NCI-H2171 treated with DMSO at 0.1 percent for 48 hours (cell line): Measurements from ENCODE around the gene IRGQ.
A peak's percentile ranks its signal among the peaks of the same experiment; 100 is the strongest.
"Not testable (repeated sequence)": the region's sequence is repeated elsewhere in the genome, so short reads cannot be mapped to it uniquely, and the experiment has no call there.

ENCODE experiments used
- DNase-seq: peaks from one replicate; lab custom pipeline; 2025; lab: John Stamatoyannopoulos, UW

IRGQ gene

GRCh38 chr19:43595999-43596841, at the start of gene IRGQ, which contains the start of gene ZNF576:
IRGQ (minus strand) TSS chr19:43596134; CDS start chr19:43595338, 796 bp downstream.
ZNF576 (plus strand) TSS chr19:43596595; CDS start chr19:43597109, 514 bp downstream.
- peak; percentile 99 for DNase-seq

- no peak for DNase-seq
These were observed 48.2 kb upstream of the IRGQ start for GRCh38 chr19:43644181-43644580.

DNA sequence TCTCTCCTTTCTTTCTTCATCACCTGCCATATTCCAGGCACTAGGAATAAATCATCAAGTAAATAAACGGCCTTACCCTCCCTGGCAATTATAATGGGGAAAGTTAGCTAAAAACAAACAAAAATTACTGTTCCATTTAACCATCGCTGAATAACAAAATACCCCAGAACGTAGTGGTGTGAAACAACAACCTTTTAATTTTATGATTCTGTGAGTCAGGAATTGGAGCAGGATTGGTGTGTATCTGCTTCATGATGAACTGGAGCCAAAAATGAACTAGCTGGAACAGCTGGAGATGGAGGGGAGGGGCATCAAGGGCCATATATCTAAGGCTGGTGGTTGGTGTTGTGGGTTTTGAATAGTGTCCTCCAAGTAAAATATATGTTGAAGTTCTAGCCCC, 47.4 kb upstream of the IRGQ start:
- DNase-seq, result no peak

GRCh38 chr19:43642531-43642930, 46.6 kb upstream of the IRGQ start:
- DNase-seq, result no peak

DNA sequence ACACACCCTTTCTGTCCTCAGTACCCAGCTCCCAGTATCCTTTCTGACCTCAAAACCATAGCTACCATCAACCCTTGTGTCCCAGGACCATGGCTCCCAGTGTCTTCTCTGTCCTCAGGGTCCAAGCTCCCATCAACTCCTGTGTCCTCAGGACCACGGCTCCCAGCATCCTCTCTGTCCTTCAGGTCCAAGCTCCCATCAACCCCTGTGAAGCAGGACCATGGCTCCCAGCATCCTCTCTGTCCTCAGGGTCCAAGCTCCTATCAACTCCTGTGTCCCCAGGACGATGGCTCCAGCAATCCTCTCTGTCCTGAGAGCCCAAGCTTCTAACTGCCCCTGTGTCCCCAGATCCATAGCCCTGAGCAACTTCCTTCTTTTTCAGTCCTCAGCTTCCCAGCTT, 45.4 kb upstream of the IRGQ start:
- DNase-seq, result no peak

- no peak for DNase-seq
These were observed 44.5 kb upstream of the IRGQ start for GRCh38 chr19:43640424-43640757.

- DNase-seq, result peak; percentile 41
These were observed 43.8 kb upstream of the IRGQ start, which contains the start of gene CADM4 for GRCh38 chr19:43639519-43640423. CADM4 (minus strand) TSS chr19:43639850; CDS start chr19:43639790, 60 bp downstream.

DNA sequence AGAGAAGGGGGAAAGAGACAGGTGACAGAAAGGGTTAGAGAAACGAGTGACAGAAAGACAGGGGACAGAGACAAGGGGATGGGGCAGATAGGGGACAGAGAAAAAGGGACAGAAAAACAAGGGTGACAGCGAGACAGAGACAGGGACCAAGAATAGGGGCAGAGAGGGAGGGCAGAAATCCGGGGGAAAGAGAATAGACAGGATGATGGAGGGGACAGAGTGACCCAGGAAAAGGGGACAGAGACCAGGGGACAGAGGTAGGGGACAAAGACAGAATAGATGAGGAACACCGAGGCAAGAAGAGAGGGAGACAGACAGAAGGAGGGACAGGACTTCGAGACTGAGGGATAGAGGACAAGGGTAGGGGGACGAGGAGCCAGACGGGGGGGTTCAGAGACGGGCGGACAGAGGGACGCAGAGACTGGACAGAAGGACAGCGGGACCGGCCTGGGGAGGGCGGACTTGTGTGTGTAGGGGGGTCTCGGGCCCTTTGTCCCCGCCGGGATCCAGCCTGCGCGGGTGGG, 43.1 kb upstream of the IRGQ start:
- DNase-seq, result peak; percentile 14

GRCh38 chr19:43638214-43638994, 42.5 kb upstream of the IRGQ start:
- DNase-seq, result no peak

- DNase-seq, result no peak
These were observed 40.3 kb upstream of the IRGQ start for GRCh38 chr19:43636121-43636683.

DNA sequence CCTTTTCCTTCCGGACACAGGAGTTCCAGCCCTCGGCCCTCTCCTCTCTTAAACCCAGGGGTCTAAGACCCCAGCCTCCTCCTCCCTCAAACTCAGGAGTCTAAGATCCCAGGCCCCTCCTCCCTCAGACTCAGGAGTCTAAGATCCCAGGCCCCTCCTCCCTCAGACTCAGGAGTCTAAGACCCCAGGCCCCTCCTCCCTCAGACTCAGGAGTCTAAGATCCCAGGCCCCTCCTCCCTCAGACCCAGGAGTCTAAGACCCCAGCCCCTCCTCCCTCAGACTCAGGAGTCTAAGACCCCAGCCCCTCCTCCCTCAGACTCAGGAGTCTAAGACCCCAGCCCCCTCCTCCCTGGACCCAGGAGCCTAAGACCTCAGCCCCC, 39.6 kb upstream of the IRGQ start:
- not testable (repeated sequence) for DNase-seq

DNA sequence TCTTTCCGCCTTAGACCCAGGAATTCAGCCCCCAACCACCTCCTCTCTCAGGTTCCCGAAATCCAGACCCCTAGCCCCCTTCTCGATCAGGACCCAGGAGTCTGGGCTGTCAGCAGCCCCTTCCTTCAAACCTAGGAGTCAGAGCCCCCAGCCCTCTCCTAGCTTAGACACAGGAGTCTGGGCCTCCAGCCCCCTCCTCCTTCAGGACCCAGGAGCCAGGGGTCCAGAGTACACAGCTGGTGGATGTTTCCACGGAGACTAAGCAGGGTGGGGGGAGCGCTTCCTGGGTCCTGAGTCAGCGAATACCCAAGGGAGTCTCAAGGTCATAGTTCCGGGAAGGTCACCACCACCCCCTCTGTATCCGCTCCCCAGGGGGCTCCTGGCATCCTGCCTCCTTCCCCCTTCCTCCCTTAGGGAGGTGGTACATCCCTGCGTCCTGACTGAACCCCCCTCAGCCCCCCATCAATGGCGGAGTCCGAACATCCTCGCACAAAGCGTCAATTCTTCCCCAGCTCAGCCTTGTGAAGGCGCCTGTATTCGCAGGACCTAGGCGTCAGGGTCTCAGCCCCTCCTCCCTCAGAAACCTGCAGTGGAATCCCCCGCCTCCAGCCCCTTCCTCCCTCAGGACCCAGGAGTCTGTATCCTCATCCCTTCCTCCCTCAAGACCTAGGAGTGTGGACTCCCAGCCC, 39.1 kb upstream of the IRGQ start:
- DNase-seq, result no peak

- DNase-seq, result no peak
These were observed 38.6 kb upstream of the IRGQ start for GRCh38 chr19:43634506-43634871.

DNA sequence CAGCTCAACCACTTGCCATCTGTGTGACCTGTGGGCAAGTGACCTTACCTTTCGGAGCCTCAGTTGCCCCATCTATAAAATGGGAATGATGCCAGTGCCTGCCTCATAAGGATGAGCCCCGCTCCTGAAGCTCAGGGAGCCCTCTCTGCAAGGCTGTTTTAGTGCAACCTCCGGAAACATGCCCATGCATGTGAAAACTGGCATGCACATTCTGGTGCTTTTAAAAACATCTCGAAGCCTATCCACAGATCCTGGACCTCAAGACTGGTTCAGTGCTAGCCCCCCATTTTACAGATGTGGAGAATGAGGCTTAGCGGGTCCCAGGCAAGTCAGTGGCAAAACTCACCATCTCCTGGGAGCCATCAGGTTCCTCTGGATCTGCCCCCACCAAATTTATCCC, 38.1 kb upstream of the IRGQ start:
- no peak for DNase-seq

DNA sequence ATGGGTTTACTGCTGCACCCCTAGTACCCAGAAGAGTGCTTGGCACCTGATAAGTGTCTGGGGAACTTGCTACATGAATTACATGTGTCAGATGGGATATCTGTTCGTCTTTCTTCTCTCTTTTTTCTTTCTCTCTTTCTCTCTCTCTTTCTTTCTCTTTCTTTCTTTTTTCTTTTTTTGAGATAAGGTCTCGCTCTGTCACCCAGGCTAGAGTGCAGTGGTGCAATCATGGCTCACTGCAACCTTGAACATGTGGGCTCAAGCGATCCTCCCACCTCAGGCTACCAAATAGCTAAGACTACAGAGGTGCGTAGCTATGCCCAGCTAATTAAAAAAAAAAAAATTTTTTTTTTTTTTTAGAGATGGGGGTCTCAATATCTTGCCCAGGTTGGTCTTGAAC, 37.6 kb upstream of the IRGQ start:
- no peak for DNase-seq

DNA sequence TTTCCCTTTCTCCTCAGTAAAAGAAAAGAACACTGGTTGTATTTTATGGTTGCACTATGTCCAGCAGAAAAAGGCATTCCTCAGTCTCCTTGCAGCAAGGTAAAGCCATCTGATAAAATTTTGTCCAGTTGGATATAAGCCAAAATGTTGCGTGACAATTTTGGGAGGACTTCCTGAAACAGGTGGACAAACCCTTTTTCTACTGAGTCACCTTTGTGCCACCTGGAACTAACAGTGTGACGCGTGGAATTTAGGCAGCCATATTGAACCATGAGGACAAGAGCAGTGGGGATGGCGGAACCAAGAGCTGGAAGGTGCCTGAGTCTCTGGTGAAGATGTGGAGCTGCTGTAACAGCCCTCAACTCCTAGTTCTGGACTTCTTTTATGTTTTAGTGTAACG, 35.6 kb upstream of the IRGQ start:
- DNase-seq, result no peak

DNA sequence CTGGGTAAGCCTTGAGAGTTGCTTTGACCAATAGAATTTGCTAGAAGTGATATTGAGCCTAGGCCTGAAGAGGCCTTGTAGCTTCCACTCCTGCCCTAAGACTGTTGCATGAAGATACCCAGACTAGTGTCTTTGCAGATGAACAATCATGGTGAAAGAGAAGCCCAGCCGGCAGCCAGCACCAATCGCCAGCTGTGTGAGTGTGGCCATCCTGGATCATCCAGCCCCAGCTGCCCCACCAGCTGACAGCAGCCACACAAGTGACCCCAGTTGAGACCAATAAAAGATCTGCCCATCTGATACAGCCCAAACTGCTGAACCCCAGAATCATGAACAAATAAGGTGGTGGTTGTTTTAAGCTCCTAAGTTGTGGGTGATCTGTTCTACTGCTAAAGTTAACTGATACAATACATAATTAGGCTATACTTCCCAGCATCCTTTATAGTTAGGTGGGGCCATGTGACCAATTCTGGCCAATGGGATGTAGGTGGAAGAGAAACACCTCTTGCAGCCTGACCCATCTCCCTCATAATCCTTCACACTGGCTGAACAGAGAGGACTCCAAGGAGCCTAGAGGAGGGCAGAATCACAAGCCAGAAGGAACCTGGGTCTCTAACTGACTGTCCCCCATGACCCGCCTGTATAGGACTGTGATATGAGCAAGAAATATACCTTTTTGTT, 32.9 kb upstream of the IRGQ start:
- DNase-seq, result no peak

- no peak for DNase-seq
These were observed 30.9 kb upstream of the IRGQ start for GRCh38 chr19:43626838-43627237.

DNA sequence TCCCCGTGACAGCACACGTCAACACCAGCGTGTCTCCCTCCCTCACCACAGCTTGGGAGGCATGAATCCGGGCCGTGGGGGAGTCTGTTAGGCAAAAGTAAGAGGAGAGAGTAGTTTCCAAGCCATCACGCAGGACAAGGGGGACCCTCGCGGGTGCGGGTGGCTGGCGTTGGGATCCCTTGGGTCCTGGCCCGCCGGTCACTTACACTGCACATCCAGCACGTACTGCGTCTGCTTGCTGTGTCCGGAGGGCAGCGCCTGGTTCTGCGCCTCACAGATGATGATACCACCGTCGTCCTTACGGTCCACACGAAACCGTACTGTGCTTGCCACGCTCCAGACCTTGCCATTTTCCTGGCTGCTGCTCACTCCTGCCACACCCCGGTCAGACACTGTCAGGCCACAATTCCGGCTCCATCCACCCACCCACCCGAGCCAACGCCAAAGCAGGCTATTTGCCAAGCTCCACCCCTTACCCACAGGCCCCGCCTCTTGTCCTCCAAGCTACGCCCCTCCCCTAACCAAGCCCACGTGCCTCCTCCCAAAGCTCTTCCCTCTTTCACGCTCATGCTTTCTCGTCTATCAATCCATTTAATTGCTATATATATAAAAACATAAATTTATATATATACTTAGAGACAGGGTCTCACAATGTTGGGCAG, 30.1 kb upstream of the IRGQ start:
- DNase-seq, result no peak

DNA sequence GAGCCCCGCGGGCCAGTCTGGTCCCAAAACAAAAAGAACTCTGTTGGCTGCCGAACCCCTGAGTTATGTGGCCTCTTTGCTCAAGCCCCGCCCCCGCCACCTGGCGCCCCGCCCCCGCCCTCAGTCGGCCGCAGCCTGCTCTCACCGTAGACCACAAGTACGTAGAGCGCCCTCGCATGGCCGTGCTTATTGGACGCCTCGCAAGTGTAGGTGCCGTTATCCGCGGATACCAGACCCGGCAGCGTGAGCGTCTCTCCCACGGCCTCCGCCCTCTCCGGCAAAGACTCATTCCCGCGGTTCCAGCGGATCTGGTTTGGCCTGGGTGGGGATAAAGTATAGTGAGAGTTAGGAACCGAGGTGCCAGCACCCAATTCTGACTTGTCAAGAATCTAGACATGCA, 29.0 kb upstream of the IRGQ start:
- DNase-seq, result no peak
